Globus pallidus (tissue), 1 donor: ENCODE measurements around the gene CD300A.

Source experiments
- DNase-seq: peaks from one replicate; pipeline ENCODE4 v3.0.0-alpha.2; 2015; ENCODE audit warnings: low spot score

The CD300A gene

GRCh38 chr17:74466111-74466827 lies at the start of gene CD300A:
CD300A (plus strand) TSS chr17:74466634; CDS start chr17:74466704, 70 bp downstream.
- DNase-seq = peak; percentile 27

GRCh38 chr17:74417178-74418045 lies 49.0 kb upstream of the CD300A start:
- DNase-seq = no peak

- DNase-seq = no peak
Measured at GRCh38 chr17:74419928-74420411, 46.5 kb upstream of the CD300A start.

GRCh38 chr17:74424117-74424516 lies 42.3 kb upstream of the CD300A start:
- DNase-seq = no peak

GRCh38 chr17:74424657-74425056 lies 41.8 kb upstream of the CD300A start:
- no peak for DNase-seq

GRCh38 chr17:74426551-74427047 lies 39.8 kb upstream of the CD300A start:
- no peak for DNase-seq

- DNase-seq = no peak
Measured at GRCh38 chr17:74427048-74427762, 39.2 kb upstream of the CD300A start.

- DNase-seq = no peak
Measured at GRCh38 chr17:74427763-74428153, 38.7 kb upstream of the CD300A start.

GRCh38 chr17:74429604-74430384 lies 36.6 kb upstream of the CD300A start:
- no peak for DNase-seq

- DNase-seq = no peak
Measured at GRCh38 chr17:74430385-74430705, 36.1 kb upstream of the CD300A start.

GRCh38 chr17:74430706-74431567 lies 35.5 kb upstream of the CD300A start:
- peak; percentile 71 for DNase-seq

GRCh38 chr17:74431568-74432423 lies 34.6 kb upstream of the CD300A start, which contains the start of gene GPRC5C:
GPRC5C (plus strand) TSS chr17:74432088; CDS start chr17:74439777, 7,689 bp downstream.
- no peak for DNase-seq

GRCh38 chr17:74432424-74432690 lies 34.1 kb upstream of the CD300A start:
- DNase-seq = no peak

- no peak for DNase-seq
Measured at GRCh38 chr17:74432766-74433391, 33.6 kb upstream of the CD300A start.

GRCh38 chr17:74433421-74434121 lies 32.9 kb upstream of the CD300A start:
- DNase-seq = no peak

GRCh38 chr17:74435775-74436359 lies 30.6 kb upstream of the CD300A start:
- DNase-seq = no peak

GRCh38 chr17:74437702-74438101 lies 28.7 kb upstream of the CD300A start:
- DNase-seq = no peak
